HG02938 (cell line): Measurements from ENCODE around the gene LKAAEAR1.

ENCODE experiments used
- ATAC-seq: cut with Tn5 transposase; IDR thresholded peaks from one replicate; pipeline ENCODE4 v1.9.1; 2021; ENCODE audit warnings: mild to moderate bottlenecking, moderate library complexity; ENCODE audit not compliant: unreplicated experiment

Gene LKAAEAR1

DNA sequence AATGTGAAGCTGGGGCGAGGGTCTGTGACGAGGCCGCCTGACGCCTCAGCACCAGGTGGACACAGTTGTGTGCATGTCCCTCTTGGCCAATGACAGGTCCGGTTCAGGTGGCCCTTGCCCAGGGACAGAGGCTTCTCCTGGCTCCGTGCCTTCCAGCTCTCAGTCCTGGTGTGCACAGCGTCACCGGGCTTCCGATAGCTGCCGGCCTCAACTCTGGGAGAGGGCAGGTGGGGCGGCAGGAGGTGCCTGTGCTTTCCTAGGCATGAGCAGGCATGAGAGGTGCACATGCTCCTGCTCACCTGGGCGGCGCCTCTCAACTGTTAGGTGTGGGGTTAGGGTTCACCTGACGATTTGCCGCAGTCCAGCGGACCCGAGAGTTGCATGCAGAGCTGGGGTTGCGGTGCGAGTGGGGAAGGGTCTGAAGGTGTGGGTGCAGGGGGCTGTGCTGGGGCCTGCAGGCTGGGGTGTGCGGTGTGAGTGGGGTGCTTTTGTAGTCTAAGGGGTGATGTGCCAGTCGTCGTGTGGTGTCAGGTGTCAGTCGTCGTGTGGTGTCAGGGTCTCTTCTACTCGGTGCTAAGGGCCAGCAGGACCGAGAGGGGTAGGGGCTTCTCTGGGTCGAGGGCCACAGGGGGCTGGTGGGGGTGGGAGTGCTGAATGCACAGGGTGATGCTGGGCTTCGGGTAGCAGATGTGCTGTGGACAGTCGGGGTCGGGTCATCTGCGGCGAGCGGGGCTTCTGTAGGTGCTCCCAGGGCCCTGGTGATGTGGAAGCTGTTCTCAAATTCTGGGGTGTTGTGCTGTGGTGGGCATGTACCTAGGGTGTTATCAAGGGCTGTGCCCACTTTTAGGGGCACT is 31.0 kb downstream of the LKAAEAR1 start:
- no peak for ATAC-seq

- ATAC-seq = no peak
Observed at GRCh38 chr20:64052326-64052722, 31.9 kb downstream of the LKAAEAR1 start.

DNA sequence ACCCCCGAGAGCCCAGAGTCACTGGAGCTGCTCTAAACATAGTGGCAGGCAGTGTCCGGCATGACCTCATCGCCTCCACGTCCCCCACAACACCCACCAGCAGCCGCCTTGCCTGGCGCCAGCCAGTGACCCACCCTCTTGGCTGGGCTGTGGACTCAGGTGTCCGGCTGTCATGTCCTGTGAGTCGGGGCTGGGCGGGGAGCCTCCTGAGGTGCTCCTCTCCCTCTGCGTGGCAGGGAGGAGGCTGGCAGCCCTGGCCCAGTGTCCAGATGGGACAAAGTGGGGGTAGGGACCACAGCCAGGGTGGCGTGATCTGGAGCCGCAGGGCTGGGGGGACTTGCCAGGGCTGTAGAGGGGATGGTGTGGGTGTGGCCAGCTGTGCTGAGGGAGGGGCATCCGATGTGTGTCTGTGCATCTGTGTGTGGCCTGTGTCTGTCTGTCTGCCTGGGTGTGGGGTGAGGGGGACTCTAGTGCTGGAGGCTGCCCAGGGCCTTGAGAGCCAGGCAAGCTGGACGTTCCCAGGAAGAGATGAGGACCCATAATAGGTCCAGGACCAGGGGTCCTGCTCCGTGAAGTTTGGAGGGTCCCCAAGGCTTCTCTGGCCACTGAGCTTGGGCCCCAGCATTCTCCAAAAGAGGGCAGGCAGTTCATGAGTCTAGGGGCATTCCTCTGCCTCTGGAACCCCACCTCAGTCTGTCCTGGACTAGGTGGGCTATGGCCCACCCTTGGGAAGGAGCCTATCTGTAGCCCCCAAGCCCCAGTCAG is 32.5 kb downstream of the LKAAEAR1 start:
- no peak for ATAC-seq

DNA sequence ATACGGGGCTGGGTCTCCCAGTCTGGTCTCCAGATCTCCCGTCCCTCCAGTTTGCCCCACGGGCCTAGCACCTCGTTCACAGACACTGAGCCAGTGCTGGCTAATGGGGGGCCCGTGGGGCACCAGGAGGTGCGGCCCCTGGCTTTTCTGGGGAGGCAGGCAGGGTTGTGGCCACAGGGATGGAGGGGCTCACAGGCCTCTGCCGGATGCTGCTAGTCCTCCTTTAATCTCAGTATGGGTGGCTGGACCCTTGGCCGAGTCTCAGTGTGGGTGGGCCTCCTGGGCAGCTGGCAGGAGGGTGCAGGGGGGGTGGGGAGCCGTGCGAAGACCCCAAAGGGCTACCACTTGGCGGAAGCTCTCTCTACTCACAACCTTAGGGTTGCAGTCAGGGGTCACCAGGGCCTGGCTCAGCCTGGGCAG is 33.2 kb downstream of the LKAAEAR1 start:
- no peak for ATAC-seq

- no peak for ATAC-seq
Observed at GRCh38 chr20:64050261-64051032, 33.8 kb downstream of the LKAAEAR1 start.

GRCh38 chr20:64049878-64050260 is 34.3 kb downstream of the LKAAEAR1 start:
- ATAC-seq = no peak

DNA sequence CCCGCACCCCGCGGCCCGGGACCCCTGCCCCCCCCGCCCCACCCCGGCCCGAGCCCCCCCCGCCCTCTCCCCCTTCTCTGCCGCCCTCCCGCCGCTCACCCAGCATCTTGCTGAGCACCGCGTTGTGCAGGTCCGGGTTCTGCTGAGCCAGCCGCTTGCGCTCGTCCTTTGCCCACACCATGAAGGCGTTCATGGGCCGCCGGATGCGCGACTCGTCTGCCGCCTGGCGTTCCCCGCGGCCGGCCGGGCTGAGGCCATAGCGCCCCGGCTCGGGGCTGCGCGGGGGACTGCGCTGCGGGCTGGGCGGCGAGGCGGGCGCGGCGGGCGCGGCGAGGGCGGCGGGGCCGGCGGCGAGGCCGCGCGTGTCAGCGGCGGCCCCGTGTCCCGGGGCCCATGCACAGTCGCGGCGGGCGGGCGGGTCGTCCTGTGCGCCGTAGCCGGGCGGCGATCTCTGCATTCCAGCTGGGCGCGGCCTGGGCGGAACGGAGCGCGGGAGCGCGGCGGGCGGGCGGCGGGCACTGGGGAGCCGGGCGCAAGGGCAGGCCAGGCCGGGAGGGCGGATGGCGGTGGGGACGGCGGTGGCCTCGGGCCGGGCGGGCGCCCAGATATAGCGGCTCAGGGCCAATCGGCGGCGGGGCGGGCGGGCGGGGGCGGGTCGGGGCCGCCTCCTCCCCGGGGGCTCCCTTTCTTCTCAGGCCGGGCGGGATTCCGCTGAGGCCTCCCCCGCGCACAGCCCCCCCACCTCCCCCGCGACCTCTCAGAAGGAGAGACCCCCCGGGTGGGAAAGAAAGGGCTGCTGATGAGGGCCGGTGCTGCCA is 34.9 kb downstream of the LKAAEAR1 start, which contains the start of gene SOX18:
Gene SOX18 (minus strand): TSS at position 580 of the 818 bp plus-strand sequence. CDS start 123 bp downstream, at position 457.
- no peak for ATAC-seq

GRCh38 chr20:64048402-64049044 is 35.7 kb downstream of the LKAAEAR1 start:
- no peak for ATAC-seq

- ATAC-seq = no peak
Observed at GRCh38 chr20:64047968-64048401, 36.2 kb downstream of the LKAAEAR1 start.

DNA sequence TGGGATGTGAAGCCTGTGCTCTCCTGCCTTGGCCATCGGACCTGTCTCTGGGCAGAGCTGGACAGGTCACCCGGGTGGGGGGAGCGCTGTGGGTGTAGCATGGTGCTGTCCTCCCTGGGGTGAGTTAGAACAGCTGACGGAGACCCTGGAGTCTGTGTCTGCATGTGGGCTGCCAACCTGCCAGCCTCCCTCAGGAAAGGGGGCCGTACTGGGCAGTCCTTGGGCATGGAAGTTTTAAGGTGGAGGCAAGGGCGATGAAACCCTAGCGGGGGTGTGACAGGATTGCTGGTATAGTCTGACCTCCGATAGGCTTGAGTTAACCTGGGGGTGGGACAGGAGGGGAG is 37.2 kb downstream of the LKAAEAR1 start:
- no peak for ATAC-seq

DNA sequence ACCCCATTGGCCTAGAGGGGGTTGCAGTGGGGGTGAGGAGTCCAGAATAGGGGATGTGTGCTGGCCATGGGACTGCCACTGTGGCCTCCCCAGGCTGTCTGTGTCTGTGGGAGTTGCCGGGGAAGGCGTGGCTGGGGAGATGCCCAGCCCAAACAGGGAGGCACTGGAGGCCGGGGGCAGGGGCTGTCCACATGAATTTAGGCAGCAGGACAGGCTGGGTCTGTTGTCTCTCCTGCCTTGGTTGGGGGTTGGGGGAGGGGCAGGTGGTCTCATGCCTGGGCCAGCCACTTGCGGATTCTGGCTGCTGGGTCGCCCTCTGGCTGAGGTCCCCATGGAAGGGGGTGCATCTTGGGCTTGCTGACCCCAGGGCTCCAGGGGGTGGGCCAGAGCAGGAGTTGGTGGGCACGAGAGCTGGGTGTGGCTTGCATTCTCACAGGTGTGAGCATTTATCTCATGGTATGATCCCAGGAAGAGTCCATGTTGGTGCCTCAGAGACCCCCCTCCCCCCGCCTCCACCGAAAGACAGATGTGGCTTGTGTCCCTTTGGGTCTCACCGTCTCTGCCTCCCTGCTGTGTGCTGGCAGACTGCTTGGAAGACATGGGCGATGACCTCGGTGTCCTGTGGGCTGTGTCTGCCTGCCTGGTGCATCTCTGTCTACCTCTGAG is 38.7 kb downstream of the LKAAEAR1 start:
- ATAC-seq = no peak

GRCh38 chr20:64044484-64045247 is 39.5 kb downstream of the LKAAEAR1 start:
- ATAC-seq = no peak

- ATAC-seq = no peak
Observed at GRCh38 chr20:64043768-64044167, 40.4 kb downstream of the LKAAEAR1 start.

DNA sequence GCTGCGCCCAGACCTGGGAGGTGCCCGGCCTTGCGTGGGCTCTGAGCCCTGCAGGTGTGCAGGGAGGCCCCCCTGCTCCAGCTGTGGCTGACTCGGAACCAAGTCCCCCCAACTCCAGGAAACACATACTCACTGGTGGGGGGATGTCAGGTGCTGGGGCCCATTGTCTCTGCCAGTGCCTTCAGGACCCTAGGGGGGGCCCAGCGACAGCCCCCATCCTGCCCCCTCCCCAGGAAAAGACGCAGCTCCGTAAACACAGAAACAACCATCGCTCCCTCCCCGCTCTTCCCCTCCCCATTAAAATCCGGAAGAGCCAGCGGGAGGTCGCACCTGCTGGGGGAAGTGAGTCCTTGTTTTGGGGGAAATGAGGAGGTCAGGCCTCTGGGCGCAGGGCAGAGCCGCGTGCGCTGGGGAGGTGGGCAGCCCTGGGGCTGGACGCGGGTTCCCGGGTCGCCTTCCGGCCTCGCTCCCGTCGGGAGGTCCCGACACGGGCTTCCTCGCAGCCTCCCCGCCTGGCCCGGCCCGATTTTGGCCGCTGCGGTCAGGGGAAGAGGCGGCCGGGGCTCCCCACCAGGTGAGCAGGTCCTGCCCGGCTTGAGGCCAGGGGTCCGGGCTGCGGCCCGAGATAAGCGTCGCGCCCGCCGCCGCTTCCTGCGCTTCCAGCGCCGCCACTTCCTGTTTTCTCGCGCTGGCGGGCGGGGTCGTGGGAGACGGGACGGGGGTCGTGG is 42.0 kb downstream of the LKAAEAR1 start:
- no peak for ATAC-seq

DNA sequence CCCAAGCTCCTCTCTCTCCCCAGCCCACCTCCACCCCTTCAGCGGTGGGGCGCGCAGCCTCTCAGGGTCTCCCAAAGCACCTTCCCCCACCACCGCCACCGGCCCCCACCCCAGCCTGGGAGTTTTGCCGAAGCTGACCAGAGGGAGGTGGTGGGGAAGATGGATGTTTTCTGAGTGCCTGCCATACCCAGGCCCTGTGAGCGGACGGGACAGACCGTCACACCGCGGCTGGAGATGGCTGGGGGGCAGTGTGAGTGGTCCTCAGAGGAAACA is 42.5 kb downstream of the LKAAEAR1 start:
- no peak for ATAC-seq

- no peak for ATAC-seq
Observed at GRCh38 chr20:64041040-64041780, 43.0 kb downstream of the LKAAEAR1 start.

- no peak for ATAC-seq
Observed at GRCh38 chr20:64040231-64041039, 43.8 kb downstream of the LKAAEAR1 start.
